Uterus (tissue), 4 donors: Measurements from ENCODE around the gene CLTB. TPM values are rescaled to one million over a fixed set of nuclear protein-coding genes. Genes with fewer than 3 reads are reported as not detected.

Experiments
- DNase-seq, 2 donors: peaks; one replicate each; pipeline ENCODE4 v3.0.0-alpha.2; 2019 to 2020
- H3K27ac ChIP-seq, 2 donors: fragments of 200-600 bp; sonication (generic); 1 replicate in 1 of 2; 2 replicates in 1 of 2; pipeline ENCODE4 v1.5.1; 2016 to 2018
- H3K27me3 ChIP-seq, 2 donors: fragments of 200-600 bp; sonication (generic); one replicate each; pipeline ENCODE4 v1.5.1; 2018 to 2019; ENCODE audit warnings: control low read depth in 1 of 2
- H3K36me3 ChIP-seq, 2 donors: fragments of 200-600 bp; sonication (generic); one replicate each; pipeline ENCODE4 v1.5.1; 2019; ENCODE audit warnings: control low read depth in 1 of 2
- H3K4me1 ChIP-seq, 2 donors: fragments of 200-600 bp; sonication (generic); one replicate each; pipeline ENCODE4 v1.5.1; 2018 to 2019; ENCODE audit warnings: control low read depth in 1 of 2
- H3K4me3 ChIP-seq, 2 donors: fragments of 200-600 bp; sonication (generic); 1 replicate in 1 of 2; 2 replicates in 1 of 2; pipeline ENCODE4 v1.5.1; 2018 to 2019; ENCODE audit warnings: mild to moderate bottlenecking in 1 of 2
- H3K9me3 ChIP-seq, 2 donors: fragments of 200-600 bp; sonication (generic); one replicate each; pipeline ENCODE4 v1.5.1; 2019; ENCODE audit warnings: control low read depth in 1 of 2
- POLR2A ChIP-seq, 2 donors: fragments of 450-650 bp; IDR thresholded peaks; one replicate each; pipeline ENCODE4 v1.6.1; 2016; ENCODE audit warnings: antibody characterized with exemption in 2 of 2, mild to moderate bottlenecking in 1 of 2, moderate library complexity in 1 of 2
- intact Hi-C: fragments of 100-400 bp; cut with DNase I; formaldehyde crosslinking; loops from one replicate; pipeline ENCODE4 v1.15.1; 2023; ENCODE audit warnings: low total_unique reads
- total RNA-seq, 4 donors: library from RNA; depleted of rRNA in 3 of 4; stranded (reverse); fragments of >200 nt in 3 of 4; gene quantifications; one replicate each; pipeline versions ENCODE4 v1.1.0 to v1.2.4, GENCODE V29; 2014 to 2023
- TF ChIP-seq, protein P1 (sequence below), 4 experiments: fragments of 200-600 bp in 2 of 4; fragments of 450-650 bp in 2 of 4; sonication (generic) in 2 of 4; IDR thresholded peaks; one replicate each; pipeline ENCODE4 v1.5.1; 2016 to 2019; ENCODE audit warnings: antibody characterized with exemption in 4 of 4, mild to moderate bottlenecking in 2 of 4, moderate library complexity in 1 of 4
- donor health status: DM: yes; HTN: yes; CAD: no.

The CLTB gene
- total RNA-seq, 4 donors from 2014 or later: 34.7 to 162 (median 63.4) TPM

DNA sequence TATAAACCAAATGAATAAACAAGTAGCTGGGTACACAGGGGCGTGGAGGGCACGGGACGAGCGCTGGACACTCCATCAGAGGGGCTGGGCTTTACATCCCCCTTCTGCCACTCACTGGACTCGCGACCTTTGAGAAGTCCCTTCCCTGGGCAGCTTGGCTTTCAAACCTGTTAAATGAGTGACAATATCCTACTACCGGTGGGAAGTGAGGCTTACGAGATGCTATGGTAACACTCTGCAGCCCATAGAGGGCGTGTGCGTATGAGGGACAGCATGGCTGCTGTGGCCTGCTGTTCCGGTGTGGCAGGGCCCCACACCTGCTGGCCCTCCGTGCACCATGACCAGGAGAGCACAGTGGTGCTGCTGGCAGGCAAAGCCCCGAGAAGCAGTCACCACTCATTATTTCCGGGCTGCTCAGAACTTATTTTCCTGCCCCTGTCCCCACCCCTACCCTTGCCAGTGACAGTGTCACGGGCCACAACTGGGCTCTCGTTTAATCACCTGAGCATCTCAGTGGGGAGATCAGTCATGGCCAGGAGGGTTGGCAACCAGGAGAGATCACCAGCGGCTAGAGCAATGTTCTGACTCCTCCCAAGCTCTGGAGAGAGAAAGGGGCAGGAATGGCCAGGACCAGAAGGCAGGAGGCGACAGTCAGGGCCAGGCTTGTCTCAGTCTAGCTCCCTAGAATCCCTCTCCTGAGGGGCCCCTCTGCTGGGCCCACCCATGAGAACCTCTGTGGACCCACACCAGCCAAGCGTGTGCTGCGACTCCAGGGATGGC lies 10.5 kb downstream of the CLTB start:
- TF ChIP-seq, protein P1, sequence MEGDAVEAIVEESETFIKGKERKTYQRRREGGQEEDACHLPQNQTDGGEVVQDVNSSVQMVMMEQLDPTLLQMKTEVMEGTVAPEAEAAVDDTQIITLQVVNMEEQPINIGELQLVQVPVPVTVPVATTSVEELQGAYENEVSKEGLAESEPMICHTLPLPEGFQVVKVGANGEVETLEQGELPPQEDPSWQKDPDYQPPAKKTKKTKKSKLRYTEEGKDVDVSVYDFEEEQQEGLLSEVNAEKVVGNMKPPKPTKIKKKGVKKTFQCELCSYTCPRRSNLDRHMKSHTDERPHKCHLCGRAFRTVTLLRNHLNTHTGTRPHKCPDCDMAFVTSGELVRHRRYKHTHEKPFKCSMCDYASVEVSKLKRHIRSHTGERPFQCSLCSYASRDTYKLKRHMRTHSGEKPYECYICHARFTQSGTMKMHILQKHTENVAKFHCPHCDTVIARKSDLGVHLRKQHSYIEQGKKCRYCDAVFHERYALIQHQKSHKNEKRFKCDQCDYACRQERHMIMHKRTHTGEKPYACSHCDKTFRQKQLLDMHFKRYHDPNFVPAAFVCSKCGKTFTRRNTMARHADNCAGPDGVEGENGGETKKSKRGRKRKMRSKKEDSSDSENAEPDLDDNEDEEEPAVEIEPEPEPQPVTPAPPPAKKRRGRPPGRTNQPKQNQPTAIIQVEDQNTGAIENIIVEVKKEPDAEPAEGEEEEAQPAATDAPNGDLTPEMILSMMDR (IDR thresholded peaks at IDR 0.05): no peak
- no peak for TF ChIP-seq POLR2A (IDR thresholded peaks at IDR 0.05)
- Histone ChIP-seq H3K27me3 (no peaks in the 10 kb centered on the region), H3K27ac (no peak overlapping the region), H3K4me3 (no peak overlapping the region), H3K4me1 (no peaks in the 10 kb centered on the region), H3K36me3 (no peaks in the 10 kb centered on the region), H3K9me3 (no peaks in the 10 kb centered on the region)
- no peak for DNase-seq
- intact Hi-C loops: no loop called here

DNA sequence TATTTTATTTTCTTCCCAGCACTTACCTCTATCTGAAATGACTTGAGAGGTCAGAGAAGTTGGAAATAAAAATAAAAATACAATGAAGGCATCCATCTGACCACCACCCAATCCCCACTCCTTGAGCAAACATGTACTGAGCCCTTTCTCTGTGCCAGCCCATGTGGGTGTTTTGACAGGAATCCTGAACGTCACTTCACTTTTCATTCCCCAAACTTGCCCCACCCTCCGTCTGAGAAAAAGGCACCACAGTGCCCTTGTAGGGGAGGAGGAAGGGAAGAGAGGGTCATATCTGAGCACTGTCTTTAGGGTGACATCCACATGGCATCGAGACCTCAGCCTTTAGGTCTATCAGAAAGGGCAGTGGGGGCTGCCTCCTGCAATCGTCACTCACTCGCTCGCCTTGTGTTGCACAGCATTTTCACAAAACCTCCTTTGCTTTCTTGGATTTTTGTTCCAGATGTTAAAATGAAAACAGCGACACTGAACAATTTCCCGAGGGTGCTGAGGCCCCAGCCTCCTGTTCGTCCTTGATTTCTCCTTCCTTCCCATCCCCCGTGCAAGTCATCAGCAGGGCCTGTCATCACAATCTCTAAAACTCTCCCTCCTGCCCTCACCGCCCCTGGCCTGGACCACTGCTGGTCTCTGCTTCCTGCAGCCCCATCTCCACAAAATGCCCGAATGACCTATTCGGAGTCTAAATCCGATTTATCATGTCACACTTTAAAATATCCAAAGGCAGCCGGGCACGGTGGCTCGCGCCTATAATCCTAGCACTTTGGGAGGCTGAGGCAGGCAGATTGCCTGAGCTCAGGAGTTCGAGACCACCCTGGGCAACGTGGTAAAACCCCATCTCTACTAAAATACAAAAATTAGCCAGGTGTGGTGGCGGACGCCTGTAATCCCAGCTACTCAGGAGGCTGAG lies 14.8 kb downstream of the CLTB start:
- H3K9me3 ChIP-seq: no peaks in the 10 kb centered on the region
- H3K27ac ChIP-seq: no peak overlapping the region
- no peaks in the 10 kb centered on the region for H3K36me3 ChIP-seq
- no peak overlapping the region for H3K4me3 ChIP-seq
- DNase-seq: no peak
- H3K27me3 ChIP-seq: no peaks in the 10 kb centered on the region
- TF ChIP-seq, protein P1 (IDR thresholded peaks at IDR 0.05): no peak
- no peak for TF ChIP-seq POLR2A (IDR thresholded peaks at IDR 0.05)
- no peaks in the 10 kb centered on the region for H3K4me1 ChIP-seq
- intact Hi-C loops: no loop called here

DNA sequence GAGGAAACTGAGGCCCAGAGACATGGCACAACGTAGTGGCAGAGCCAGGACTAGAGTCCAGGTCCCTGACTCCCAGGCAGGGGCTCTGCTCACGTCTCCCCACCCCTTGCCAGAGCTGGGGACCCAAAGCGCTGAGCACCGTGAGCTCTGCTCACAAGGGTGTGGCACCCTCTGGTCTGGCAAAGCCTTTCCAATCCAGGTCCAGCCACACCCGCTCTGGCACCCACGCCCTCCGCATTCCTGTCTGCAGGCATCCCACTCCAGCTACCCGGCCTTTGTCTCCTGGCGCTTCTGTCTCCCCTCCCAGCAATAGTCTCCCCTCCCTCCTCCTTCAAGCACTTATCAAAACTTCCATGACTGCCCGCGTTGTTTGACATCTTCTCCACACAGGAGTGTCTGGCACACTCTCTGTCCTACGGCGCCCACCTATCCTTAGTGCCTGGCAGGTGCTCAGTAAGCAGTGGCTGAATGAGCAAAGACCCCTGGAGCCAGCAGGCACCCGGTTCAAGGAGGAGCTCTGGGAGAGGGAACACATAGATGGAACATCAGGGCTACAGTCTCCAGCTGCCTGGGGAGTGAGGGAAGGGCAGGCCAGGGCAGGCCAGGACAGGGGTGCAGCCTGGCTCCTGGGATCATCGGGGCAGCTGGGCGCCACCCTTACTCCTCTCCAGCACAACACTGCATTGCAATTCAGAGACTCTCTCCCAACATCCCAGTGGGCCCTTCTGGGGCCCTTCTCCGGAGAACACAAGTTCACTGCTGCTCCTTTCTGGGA lies 15.8 kb downstream of the CLTB start:
- H3K27me3 ChIP-seq: no peaks in the 10 kb centered on the region
- H3K27ac ChIP-seq: no peak overlapping the region
- H3K4me3 ChIP-seq: no peak overlapping the region
- no peaks in the 10 kb centered on the region for H3K9me3 ChIP-seq
- H3K36me3 ChIP-seq: no peaks in the 10 kb centered on the region
- no peak for TF ChIP-seq POLR2A (IDR thresholded peaks at IDR 0.05)
- TF ChIP-seq, protein P1 (IDR thresholded peaks at IDR 0.05): no peak
- H3K4me1 ChIP-seq: no peaks in the 10 kb centered on the region
- no peak for DNase-seq
- intact Hi-C loops: no loop called here

DNA sequence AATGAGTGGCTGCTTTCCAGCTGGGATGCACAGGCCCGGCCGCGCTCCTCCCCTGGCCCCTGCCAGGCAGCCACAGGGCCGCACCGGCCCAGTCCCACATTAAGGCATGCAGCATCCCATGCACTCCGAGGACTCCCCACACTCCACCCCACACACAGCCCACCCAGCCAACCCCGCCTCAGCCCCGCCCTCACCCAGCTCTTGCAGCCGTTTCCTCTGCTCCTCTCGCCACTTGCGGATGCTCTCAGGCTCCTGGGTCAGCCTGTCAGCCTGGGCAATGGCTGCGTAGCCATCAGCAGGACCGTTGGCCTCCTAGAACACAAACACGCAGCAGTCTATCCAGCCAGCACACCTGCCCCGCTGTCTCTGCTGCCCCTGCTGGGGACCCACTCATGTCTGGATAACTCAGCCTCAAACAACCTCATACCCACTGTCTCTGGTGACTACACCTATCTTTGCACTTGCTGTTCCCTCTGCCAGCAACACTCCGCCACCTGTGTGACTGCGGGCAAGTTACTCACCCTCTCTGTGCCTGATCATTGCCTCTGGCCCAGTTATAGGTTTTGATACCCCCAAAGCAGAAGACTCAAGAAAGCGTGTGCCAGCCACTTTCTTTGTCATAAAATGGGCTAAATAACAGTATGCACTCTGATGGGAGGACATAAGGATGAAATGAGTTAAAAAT lies 18.5 kb downstream of the CLTB start:
- H3K36me3 ChIP-seq: no peaks in the 10 kb centered on the region
- H3K27ac ChIP-seq: no peak overlapping the region
- H3K4me3 ChIP-seq: no peak overlapping the region
- H3K4me1 ChIP-seq: no peaks in the 10 kb centered on the region
- TF ChIP-seq POLR2A (IDR thresholded peaks at IDR 0.05): no peak
- TF ChIP-seq, protein P1 (IDR thresholded peaks at IDR 0.05): no peak
- intact Hi-C loops: no loop called here
- no peak for DNase-seq
- H3K27me3 ChIP-seq: no peaks in the 10 kb centered on the region
- H3K9me3 ChIP-seq: no peaks in the 10 kb centered on the region
